HG02884 (cell line): ENCODE measurements around the gene CNTNAP5.

ENCODE experiments used
- ATAC-seq: cut with Tn5 transposase; IDR thresholded peaks from one replicate; pipeline ENCODE4 v1.9.1; 2021; ENCODE audit warnings: mild to moderate bottlenecking, moderate library complexity; ENCODE audit not compliant: unreplicated experiment

The CNTNAP5 gene

DNA sequence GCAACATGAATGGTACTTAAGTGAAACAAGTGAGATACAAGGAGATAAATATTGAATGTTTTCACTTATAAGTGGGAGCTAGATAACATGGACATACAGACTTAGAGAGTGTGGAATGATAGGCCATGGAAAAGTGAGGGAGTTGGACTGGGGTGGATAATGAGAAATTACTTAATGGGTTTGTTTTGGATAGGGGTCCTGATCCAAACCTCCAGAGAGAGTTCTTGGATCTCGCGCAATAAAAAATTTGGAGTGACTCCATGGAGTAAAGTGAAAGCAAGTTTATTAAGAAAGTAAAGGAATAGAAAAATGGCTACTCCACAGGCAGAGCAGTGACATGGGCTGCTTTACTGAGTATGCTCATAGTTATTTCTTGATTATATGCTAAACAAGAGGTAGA is 508.9 kb downstream of the CNTNAP5 start:
- no peak for ATAC-seq

GRCh38 chr2:124535816-124536215 is 510.7 kb downstream of the CNTNAP5 start:
- no peak for ATAC-seq

GRCh38 chr2:124536591-124536990 is 511.5 kb downstream of the CNTNAP5 start:
- no peak for ATAC-seq

DNA sequence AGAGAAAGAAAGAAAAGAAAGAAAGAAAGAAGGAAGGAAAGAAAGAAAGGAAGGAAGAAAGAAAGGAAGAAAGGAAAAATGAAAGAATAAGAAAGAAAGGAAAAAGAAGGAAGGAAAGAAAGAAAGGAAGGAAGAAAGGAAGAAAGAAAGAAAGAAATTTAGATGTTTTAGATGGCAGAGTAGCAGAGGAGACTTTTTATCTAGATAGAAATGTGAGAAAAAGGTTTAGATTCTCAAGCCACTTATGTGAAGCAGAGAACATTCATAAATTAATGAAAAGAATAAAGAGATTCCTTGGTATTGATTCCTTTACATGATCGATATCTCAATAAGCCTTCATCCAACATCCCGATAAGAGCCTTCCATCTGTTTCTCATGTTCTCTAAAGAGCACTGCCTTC is 513.5 kb downstream of the CNTNAP5 start:
- no peak for ATAC-seq

- no peak for ATAC-seq
Observed at GRCh38 chr2:124540805-124541204, 515.7 kb downstream of the CNTNAP5 start.

GRCh38 chr2:124542932-124543640 is 518.0 kb downstream of the CNTNAP5 start:
- no peak for ATAC-seq

GRCh38 chr2:124547700-124548099 is 522.6 kb downstream of the CNTNAP5 start:
- ATAC-seq = no peak

GRCh38 chr2:124558277-124558905 is 533.3 kb downstream of the CNTNAP5 start:
- ATAC-seq = no peak

- no peak for ATAC-seq
Observed at GRCh38 chr2:124559236-124559635, 534.1 kb downstream of the CNTNAP5 start.

GRCh38 chr2:124560592-124561112 is 535.6 kb downstream of the CNTNAP5 start:
- ATAC-seq = no peak

- ATAC-seq = no peak
Observed at GRCh38 chr2:124561486-124561885, 536.4 kb downstream of the CNTNAP5 start.

- ATAC-seq = no peak
Observed at GRCh38 chr2:124563426-124563825, 538.3 kb downstream of the CNTNAP5 start.

DNA sequence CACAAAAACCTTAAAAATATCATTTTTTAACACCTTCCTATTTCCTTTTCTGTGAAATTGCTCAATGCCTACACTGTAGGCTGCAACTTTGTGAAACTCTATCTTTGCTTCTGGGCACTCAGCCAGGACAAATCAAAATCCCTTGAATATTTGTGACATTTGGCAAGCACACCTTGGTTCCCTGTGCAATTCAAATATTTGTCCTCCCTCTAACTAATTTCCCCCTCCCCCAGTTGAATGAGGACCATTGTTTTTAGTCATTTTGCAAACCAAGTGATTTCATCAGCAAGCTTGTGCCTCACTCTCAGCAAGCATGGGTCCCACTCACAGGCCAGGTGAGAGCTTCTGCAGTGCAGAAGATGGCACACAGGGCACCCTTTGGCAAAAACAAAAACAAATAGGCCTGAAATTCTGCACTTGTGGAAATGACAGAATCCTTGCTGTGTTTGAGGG is 541.5 kb downstream of the CNTNAP5 start:
- ATAC-seq = no peak

GRCh38 chr2:124570872-124571271 is 545.8 kb downstream of the CNTNAP5 start:
- ATAC-seq = no peak

DNA sequence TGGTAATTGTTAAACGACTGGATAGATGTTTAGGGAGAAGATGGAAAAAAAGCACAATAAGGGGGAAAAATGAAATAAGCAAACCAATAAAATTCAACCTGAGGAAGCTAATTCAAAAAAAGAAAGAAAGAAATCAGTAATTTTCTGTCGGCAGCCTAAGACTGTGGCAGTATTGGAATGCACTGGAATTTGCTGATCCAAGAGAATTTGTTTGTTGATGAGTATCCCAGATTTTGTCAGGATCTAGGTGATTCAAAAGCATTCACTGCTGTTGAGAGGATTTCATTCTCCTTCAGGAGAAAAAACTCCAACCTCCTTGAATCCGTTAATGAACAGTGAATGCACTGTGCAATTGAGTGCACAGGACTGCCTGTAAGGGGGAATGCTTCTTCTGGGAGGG is 546.7 kb downstream of the CNTNAP5 start:
- no peak for ATAC-seq

GRCh38 chr2:124572934-124573634 is 548.0 kb downstream of the CNTNAP5 start:
- ATAC-seq = no peak

DNA sequence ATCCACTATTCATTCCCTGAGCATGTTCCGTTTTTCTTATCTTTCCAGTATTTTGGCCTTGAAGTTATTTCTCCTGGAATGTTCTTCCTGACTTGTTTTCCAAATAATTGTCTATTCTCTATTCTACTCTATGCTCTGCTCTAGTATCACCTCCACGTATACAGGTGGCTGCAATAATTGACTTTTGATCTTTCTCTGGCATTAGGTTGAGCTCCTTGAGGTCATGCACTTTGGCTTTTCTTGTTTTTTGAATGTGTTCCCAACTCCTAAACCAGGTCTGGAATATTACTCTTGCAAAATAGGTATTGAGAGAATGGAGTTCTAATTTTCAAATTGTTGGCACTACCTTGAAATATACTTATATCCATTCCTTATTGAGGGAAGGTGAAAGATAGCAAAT is 550.4 kb downstream of the CNTNAP5 start:
- ATAC-seq = no peak

- no peak for ATAC-seq
Observed at GRCh38 chr2:124580263-124580662, 555.2 kb downstream of the CNTNAP5 start.

DNA sequence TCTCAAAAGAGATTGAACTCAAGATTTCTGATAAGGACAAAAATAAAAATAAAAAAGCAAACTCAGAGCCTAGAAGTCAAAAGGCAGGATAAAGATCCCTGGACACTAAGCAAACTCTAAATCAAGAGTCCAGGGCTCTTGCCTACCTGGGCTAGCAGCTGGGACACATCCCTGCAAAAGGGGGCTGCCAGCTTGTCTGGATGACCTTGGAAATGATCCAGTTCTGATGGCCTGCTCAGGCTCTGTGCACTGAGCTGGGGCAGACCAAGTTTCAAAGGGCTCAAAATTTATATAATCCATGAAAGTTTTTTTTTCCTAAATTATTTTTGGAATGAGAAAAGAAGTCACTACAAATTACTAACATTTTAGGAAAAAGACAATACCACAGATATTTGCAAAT is 557.3 kb downstream of the CNTNAP5 start:
- no peak for ATAC-seq

GRCh38 chr2:124584615-124585014 is 559.5 kb downstream of the CNTNAP5 start:
- ATAC-seq = no peak

- no peak for ATAC-seq
Observed at GRCh38 chr2:124585277-124585676, 560.2 kb downstream of the CNTNAP5 start.

DNA sequence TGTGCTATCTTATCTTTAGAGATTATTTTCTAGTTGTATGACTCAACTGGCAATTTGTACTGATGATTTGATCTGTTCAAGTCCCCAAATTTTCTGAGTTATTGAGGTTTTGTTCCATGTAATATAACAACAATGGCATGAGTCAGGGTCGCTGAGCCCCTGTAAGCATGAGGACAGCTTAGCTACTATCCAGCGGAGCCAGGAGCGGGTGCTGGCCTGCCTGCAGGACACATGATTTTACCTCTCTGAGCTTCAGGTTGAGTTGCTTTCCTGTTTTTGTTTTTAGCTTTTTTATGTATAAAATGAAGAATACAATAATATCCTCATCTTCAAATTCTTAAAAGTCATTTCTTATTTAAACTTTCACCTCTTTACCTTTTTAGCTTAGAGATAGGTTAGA is 561.1 kb downstream of the CNTNAP5 start:
- ATAC-seq = no peak
